ENCODE data around the gene ZNF397. TPM values are rescaled to one million over a fixed set of nuclear protein-coding genes. Genes with fewer than 3 reads are reported as not detected.

Gene ZNF397
- total and polyA plus RNA-seq, 9 of the 15 experiments (the other 6 are each of a cell fraction or from before 2014, with no cell fraction given): 6.4 to 24.2 (median 19.3) TPM

- peak; percentile 60 for TF ChIP-seq ZNF592 (IDR thresholded peaks at IDR 0.05)
- no peak for TF ChIP-seq CBX2 (IDR thresholded peaks at IDR 0.05; ENCODE audit: insufficient read depth, low read length, poor library complexity, severe bottlenecking)
- peak; percentile 84 for TF ChIP-seq POLR2H (tag; IDR thresholded peaks at IDR 0.05; ENCODE audit: low read depth)
- TF ChIP-seq, protein P1, sequence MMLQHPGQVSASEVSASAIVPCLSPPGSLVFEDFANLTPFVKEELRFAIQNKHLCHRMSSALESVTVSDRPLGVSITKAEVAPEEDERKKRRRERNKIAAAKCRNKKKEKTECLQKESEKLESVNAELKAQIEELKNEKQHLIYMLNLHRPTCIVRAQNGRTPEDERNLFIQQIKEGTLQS (IDR thresholded peaks at IDR 0.05): peak; percentile 48; the same call in 1 of the 2 replicates
- TF ChIP-seq, protein P1 (CRISPR knock-in tag; conservative IDR thresholded peaks at IDR 0.05): no peak; the same call in 1 of the 2 replicates
- no peak for TF ChIP-seq ZNF785 (CRISPR knock-in tag; IDR thresholded peaks at IDR 0.05)
- TF ChIP-seq POLR2G (IDR thresholded peaks at IDR 0.05; ENCODE audit: low read depth, low read length): peak; percentile 94
- no peak for TF ChIP-seq TGIF2 (CRISPR knock-in tag; IDR thresholded peaks at IDR 0.05)
- TF ChIP-seq KLF1 (tag; IDR thresholded peaks at IDR 0.05): peak; percentile 49; the same call in 1 of the 2 replicates
- no peak for TF ChIP-seq SRSF1 (IDR thresholded peaks at IDR 0.05; ENCODE audit: low read depth, low read length)
- TF ChIP-seq ZNF780A (CRISPR knock-in tag; IDR thresholded peaks at IDR 0.05): no peak
- no peak for TF ChIP-seq ZNF551 (CRISPR knock-in tag; IDR thresholded peaks at IDR 0.05)
- TF ChIP-seq HDAC1 (IDR thresholded peaks at IDR 0.05): peak in 1 of 2 experiments; percentile 91; a peak in 2 of 4 replicates
- peak in 1 of 2 experiments; percentile 12; a peak in 1 of 4 replicates for TF ChIP-seq SRF (CRISPR knock-in tag; IDR thresholded peaks at IDR 0.05)
- TF ChIP-seq TOE1 (IDR thresholded peaks at IDR 0.05; ENCODE audit: borderline replicate concordance): peak; percentile 88
- no peak for TF ChIP-seq TOE1 (CRISPR knock-in tag; IDR thresholded peaks at IDR 0.05; ENCODE audit: borderline replicate concordance, low read depth)
- no peak for TF ChIP-seq ZNF586 (CRISPR knock-in tag; conservative IDR thresholded peaks at IDR 0.05)
- TF ChIP-seq, protein P2, sequence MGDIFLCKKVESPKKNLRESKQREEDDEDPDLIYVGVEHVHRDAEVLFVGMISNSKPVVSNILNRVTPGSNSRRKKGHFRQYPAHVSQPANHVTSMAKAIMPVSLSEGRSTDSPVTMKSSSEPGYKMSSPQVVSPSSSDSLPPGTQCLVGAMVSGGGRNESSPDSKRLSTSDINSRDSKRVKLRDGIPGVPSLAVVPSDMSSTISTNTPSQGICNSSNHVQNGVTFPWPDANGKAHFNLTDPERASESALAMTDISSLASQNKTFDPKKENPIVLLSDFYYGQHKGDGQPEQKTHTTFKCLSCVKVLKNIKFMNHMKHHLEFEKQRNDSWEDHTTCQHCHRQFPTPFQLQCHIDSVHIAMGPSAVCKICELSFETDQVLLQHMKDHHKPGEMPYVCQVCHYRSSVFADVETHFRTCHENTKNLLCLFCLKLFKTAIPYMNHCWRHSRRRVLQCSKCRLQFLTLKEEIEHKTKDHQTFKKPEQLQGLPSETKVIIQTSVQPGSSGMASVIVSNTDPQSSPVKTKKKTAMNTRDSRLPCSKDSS (IDR thresholded peaks at IDR 0.05; ENCODE audit: low read depth, partially characterized antibody): no peak
- 0 out of 4 replicates have a peak, but pooled peaks of 1 of the 2 experiments have one; percentile 28 for TF ChIP-seq FOXA3 (CRISPR knock-in tag; conservative IDR thresholded peaks at IDR 0.05 in 1 of 2, IDR thresholded peaks at IDR 0.05 in 1 of 2)
- no peak for TF ChIP-seq RFX5 (IDR thresholded peaks at IDR 0.05; ENCODE audit: low read depth, low read length)
- no peak; the same call in 1 of the 2 replicates for TF ChIP-seq ZNF324 (CRISPR knock-in tag; IDR thresholded peaks at IDR 0.05)
Observed at GRCh38 chr18:35290094-35290735, 49.4 kb downstream of the ZNF397 start, which contains the start of gene ZSCAN30 (continued).

Data from K562 (cell line).